ENCODE results near the gene CLDN19.

CLDN19 gene

DNA sequence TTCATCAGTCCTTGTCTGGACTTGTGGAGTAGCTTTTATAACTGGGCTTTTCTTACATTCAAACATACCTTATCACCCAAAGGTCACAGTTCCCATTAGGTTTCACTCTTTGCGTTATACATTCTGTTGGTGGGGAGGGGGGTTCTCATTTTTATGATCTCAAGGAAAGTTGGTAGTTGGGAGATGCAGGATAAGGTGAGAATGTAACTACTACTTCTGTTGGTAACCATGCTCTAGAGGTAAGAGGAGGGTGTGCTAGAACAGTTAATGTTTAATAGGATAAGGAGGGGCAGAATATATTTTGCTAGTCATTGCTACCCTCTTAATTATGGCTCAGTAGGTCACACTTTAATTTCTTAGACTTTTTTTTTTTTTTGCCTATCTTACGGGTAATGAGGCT, 47.1 kb downstream of the CLDN19 start:
- no peak for DNase-seq

DNA sequence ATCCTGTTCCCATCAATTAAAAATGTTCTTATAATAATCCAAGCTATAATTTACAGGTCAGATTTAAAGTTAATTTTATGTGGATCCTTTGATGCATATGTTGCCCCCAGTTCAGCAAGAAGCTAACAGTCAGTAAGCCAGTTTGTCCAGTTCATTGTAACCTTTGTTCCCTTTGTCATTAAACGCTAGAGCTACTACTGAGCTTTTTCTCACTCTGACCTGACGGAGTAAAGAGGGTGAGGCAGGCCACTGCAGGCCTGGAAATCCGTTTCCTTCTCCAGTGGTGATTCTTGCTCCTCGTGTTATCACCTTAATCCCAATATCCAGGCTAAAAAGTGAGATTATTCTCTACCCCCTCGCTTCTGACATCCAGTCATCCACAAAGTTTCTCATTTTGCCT, 47.6 kb downstream of the CLDN19 start:
- DNase-seq = no peak

DNA sequence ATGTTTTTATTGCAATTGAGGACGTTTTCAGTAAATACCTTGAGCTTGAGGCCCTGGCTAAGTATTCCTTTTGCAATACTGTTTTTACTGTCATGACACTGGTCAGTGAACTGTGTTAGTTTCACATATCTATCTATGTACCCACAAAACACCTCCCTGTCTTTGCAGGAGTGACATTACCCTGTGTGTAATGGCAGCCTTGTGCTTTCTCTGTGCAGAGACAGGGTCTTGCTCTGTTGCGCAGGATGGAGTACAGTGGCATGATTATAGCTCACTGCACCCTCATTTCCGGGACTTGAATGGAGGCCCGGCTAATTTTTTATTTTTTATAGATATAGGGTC, 48.9 kb downstream of the CLDN19 start:
- DNase-seq = no peak

GRCh38 chr1:42690477-42691156, 49.4 kb downstream of the CLDN19 start:
- DNase-seq = no peak

DNA sequence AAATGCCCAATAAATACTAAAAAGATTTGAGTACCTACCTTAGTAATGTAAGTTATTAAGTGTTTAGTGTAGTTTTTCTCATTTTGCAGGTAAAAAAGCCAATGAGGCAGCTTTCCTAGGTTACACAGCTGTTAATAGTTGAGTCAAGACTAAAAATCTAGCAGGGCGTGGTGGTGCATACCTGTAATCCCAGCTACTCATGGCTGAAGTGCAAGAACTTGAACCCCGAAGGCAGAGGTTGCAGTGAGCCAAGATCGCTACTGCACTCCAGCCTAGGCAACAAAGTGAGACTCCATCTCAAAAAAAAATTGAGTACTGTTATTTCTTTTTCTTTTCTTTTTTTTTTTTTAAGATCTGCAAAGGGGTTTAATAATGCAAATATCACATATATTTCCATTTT, 50.1 kb downstream of the CLDN19 start:
- no peak for DNase-seq

DNA sequence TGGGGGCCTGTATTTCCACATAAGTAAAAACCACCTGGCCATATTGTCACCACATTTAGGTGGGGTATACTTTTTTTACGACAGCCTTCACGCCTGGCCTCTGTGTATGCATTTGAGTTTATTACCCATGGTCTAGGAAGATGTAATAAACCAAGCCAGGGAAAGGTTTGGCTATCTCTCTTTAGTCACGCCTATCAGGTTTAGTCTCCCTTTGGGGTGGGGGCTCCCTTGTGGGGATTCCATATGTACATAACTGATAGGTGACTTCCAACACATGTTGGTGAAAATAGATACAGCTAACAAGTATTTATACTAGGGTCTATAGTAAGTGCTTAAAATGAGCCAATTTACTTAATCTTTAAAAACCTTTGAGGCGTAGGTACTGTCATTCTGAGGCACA, 53.6 kb downstream of the CLDN19 start:
- no peak for DNase-seq

DNA sequence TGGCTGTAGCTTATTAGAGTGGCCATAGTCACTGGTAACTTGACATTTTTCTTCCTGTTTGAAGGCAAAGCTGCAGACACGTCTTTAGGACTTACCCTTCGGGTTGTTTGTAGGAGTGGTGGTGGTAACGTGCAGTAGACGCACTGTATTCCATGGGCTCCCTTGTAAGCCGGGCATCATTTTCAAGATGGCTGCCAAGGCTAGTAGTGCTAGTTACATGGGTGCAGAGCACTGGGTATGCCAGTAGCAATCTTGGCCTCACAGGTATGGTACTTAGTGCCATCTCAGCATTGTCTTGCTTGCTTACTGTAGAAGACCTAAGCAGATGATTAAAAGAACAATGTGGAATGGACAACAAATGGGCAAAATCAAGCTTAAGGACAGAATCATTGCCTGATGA, 55.9 kb downstream of the CLDN19 start:
- DNase-seq = no peak
